K562 (cell line): ENCODE data around the gene TMEM205. TPM values are rescaled to one million over a fixed set of nuclear protein-coding genes. Genes with fewer than 3 reads are reported as not detected.

Source experiments
- FOXK1 ChIP-seq: sonication (generic); formaldehyde crosslinking; IDR thresholded peaks from 2 replicates; pipeline ENCODE4 v1.8.0; 2022; ENCODE audit warnings: missing genetic modification reagents, mild to moderate bottlenecking, borderline replicate concordance
- HDAC1 ChIP-seq, 2 experiments: fragments of 450-650 bp; IDR thresholded peaks; 2 replicates each; pipeline ENCODE4 v1.6.1; 2016 to 2017; ENCODE audit warnings: inconsistent platforms in 1 of 2, mild to moderate bottlenecking in 1 of 2, moderate library complexity in 1 of 2
- IRF9 ChIP-seq: fragments of 450-650 bp; IDR thresholded peaks from 2 replicates; pipeline ENCODE4 v1.6.1; 2016; ENCODE audit warnings: missing biosample characterization, missing genetic modification characterization
- JUNB ChIP-seq: fragments of 450-650 bp; formaldehyde crosslinking; conservative IDR thresholded peaks from 2 replicates; pipeline ENCODE4 v1.4.0; 2020; ENCODE audit warnings: mild to moderate bottlenecking
- MAFK ChIP-seq: IDR thresholded peaks from 2 replicates; pipeline ENCODE4 v1.6.1; 2011; ENCODE audit warnings: low read length, improper control_type of control experiment
- MAX ChIP-seq: sonication (generic); formaldehyde crosslinking; IDR thresholded peaks from 2 replicates; pipeline ENCODE4 v1.9.0; 2022; ENCODE audit warnings: mild to moderate bottlenecking, missing genetic modification reagents
- MYNN ChIP-seq, 2 experiments: sonication (generic); formaldehyde crosslinking in 1 of 2; IDR thresholded peaks; 2 replicates each; pipeline versions ENCODE4 v1.5.0 to v1.6.1; 2016 to 2020; ENCODE audit warnings: antibody characterized with exemption in 1 of 2, missing genetic modification reagents in 1 of 2
- PHF8 ChIP-seq: fragments of 200-600 bp; sonication (generic); IDR thresholded peaks from 2 replicates; pipeline ENCODE4 v1.6.1; 2012; ENCODE audit warnings: mixed run types, mild to moderate bottlenecking, inconsistent platforms, low read length, moderate library complexity, borderline replicate concordance
- PTTG1 ChIP-seq: fragments of 450-650 bp; IDR thresholded peaks from 2 replicates; pipeline ENCODE4 v1.6.1; 2016; ENCODE audit warnings: low read depth, mild to moderate bottlenecking, missing genetic modification characterization, missing compliant biosample characterization
- ZEB2 ChIP-seq: fragments of 450-650 bp; IDR thresholded peaks from 2 replicates; pipeline ENCODE4 v1.6.1; 2016
- ZNF318 ChIP-seq, 2 experiments: fragments of 450-650 bp; IDR thresholded peaks; 2 replicates each; pipeline ENCODE4 v1.6.1; 2016; ENCODE audit warnings: mild to moderate bottlenecking in 2 of 2, borderline replicate concordance in 1 of 2, low read depth in 1 of 2, moderate library complexity in 1 of 2
- ZNF354B ChIP-seq: fragments of 250-450 bp; sonication (Bioruptor Pico); IDR thresholded peaks from 2 replicates; pipeline ENCODE4 v1.4.0; 2020
- ZNF395 ChIP-seq: fragments of 200-800 bp; sonication (Bioruptor generic); IDR thresholded peaks from 2 replicates; pipeline ENCODE4 v1.6.1; 2017; ENCODE audit warnings: missing genetic modification characterization, missing compliant biosample characterization
- ZNF449 ChIP-seq: fragments of 250-450 bp; sonication (Bioruptor Pico); IDR thresholded peaks from 2 replicates; pipeline ENCODE4 v1.8.0; 2022; ENCODE audit warnings: moderate library complexity, mild to moderate bottlenecking, inconsistent platforms
- polyA plus RNA-seq, 8 experiments: library from polyadenylated mRNA; depleted of rRNA in 4 of 8; stranded (reverse) in 5 of 8; unstranded in 3 of 8; fragments of >200 nt; fragmentation: Nextera tagmentation in 2 of 8; fragmentation: Illumina TruSeq in 1 of 8; extraction: Ambion mirVana in 2 of 8; extraction: Trizol in 1 of 8; gene quantifications; 2 replicates each; pipeline versions ENCODE4 v1.2.1 to v1.2.3, GENCODE V29; 2011 to 2014; ENCODE audit warnings: inconsistent platforms in 1 of 8, missing spikeins in 1 of 8
- total RNA-seq, 7 experiments: library from RNA; depleted of rRNA in 6 of 7; stranded (reverse); fragments of >200 nt in 6 of 7; fragmentation: Illumina TruSeq in 2 of 7; extraction: Trizol in 2 of 7; gene quantifications; 2 replicates each; pipeline versions ENCODE4 v1.2.1 to v1.2.3, GENCODE V29; 2011 to 2021; ENCODE audit warnings: low replicate concordance in 1 of 7

The TMEM205 gene
- total and polyA plus RNA-seq, 9 of the 15 experiments (the other 6 are each of a cell fraction or from before 2014, with no cell fraction given), result 21.3 to 81.5 (median 44.1) TPM

GRCh38 chr19:11355160-11356073 is 9.3 kb upstream of the TMEM205 start, which contains the start of gene PLPPR2 (continued):
- TF ChIP-seq IRF9 (tag), result no peak
- TF ChIP-seq MAFK, result no peak
- peak; percentile 52 for TF ChIP-seq MAX (CRISPR knock-in tag)
- TF ChIP-seq HDAC1 (IDR thresholded peaks at IDR 0.05), result peak in 1 of 2 experiments; percentile 69; a peak in 1 of 4 replicates
- no peak for TF ChIP-seq ZNF318 (IDR thresholded peaks at IDR 0.05; ENCODE audit: borderline replicate concordance in 1 of 2, low read depth in 1 of 2)
- peak; percentile 64; the same call in 1 of the 2 replicates for TF ChIP-seq PHF8
- TF ChIP-seq ZNF449 (CRISPR knock-in tag), result no peak
- TF ChIP-seq PTTG1, result no peak
- TF ChIP-seq MYNN (IDR thresholded peaks at IDR 0.05), result no peak
- TF ChIP-seq MYNN (CRISPR knock-in tag; IDR thresholded peaks at IDR 0.05), result no peak
- no peak for TF ChIP-seq ZEB2
- TF ChIP-seq ZNF395 (CRISPR knock-in tag), result no peak
- TF ChIP-seq FOXK1 (CRISPR knock-in tag), result no peak
- TF ChIP-seq JUNB (CRISPR knock-in tag), result no peak
- no peak for TF ChIP-seq ZNF354B (CRISPR knock-in tag)
